Stimulated activated CD4-positive, alpha-beta T cell treated with anti-CD3 and anti-CD28 coated beads, Interleukin-1b, Interleukin-23, amount 100 ng/mL, for 24 hours (primary cell): ENCODE results near the gene MLH3.

Experiments
- DNase-seq, 4 experiments: peaks; one replicate each; pipeline ENCODE4 v3.0.0-alpha.2; 2020; ENCODE audit warnings: low read depth in 4 of 4, low spot score in 1 of 4

Gene MLH3

DNA sequence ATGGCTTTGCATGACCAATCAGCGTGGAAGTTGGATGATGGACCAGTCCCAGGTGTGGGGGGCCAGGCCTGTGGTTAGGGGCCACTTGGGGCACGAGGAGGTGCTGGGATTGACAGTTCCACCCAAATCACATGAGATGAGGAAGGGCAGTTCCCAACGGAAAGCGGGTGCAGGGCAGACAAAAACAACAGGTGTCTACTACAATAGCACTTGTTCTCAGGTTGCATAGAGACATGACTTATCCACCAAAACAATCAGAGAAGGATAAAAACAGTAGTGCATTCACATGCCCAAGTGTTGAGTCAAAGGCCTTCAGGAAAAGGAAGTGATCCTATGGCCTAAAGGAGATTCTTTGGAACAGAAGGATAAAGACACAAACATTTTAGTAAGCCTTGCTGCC lies 63.1 kb downstream of the MLH3 start:
- DNase-seq = no peak

DNA sequence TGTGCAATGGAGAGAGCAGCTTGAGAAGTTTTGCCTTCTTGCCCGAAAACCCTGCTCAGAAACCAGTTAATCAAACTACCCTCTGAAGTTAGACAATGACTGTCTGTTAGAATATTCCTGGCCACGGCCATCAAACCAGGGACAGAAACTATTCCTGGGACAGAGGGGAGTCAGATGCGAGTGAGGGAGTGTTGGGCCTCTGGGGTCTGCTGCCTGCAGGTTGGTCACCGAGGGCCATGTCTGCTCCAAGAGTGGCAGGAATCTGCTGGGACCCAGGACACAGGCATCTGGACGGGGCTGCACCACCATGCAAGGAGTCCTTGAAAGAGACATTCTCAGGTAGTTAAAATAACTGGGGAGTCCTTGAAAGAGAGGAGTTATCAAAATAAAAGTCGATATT lies 65.5 kb downstream of the MLH3 start:
- DNase-seq = no peak

DNA sequence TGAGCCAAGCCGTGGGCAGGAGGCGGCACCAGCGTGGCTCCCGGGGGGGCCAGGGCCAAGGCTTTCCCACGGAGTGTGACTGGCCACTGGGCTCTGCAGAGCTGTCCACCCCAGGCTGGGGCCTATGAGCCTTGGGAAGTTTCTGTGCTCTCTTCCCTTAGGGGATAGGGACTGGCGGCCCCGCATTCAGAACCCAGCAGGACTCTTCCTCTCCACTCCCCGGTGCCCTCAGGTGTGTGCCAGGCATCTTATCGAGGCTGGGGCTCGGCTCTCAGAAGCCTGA lies 66.3 kb downstream of the MLH3 start:
- DNase-seq = no peak

DNA sequence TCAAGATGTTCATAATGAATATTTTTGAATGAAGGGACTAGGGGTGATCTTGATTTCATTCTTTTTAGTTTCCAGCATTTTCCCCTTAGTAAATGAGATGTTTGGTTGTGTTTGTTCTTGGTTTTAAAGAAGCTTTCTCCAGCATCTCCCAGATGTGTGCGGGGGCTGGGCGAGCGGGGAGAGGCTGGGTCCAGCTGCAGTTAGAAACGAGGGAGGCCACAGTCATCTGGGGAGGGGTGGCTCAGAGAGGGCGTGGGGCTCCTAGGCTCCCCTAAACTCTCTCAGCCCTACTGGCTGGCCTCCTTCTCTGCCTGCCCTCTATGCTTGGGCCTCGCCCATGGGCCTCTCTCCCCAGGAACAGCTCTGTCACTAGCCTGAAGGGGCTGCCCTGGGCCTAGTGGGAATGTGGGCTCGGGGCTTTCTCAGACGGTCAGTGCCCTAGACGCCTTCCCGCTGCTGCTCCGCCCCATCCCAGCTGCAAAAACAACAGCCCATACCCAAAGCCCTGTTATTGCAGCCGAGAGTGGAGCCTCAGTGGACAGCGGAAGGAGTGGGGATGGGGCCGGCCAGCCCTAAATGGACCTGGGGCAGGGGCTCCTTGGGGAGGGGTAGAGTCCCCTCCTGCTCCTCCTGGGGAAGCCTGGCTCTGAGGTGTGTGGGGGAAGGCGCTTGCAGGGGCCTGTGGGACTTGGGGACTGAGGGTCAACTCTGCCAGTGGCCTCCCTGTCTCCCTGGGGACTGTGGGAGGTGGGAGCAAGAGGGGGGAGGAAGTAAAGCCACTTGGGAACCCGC lies 66.8 kb downstream of the MLH3 start:
- no peak for DNase-seq

DNA sequence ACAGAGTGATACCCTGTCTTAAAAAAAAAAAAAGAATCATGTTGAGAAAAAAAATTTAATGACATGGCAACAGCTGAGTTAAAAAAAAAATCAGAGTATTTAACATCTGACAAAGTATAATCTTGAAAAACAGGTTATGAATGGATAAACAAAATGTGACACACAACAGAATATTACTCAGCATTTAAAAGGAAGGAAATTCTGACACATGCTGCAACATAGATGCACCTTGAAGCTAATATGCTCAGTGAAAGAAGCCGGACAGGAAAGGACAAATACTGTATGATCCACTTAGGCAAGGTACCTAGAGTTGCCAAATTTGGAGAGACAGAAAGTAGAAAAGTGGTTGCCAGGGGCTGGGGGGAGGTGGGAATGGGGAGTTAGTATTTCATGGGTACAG lies 67.9 kb downstream of the MLH3 start:
- no peak for DNase-seq

DNA sequence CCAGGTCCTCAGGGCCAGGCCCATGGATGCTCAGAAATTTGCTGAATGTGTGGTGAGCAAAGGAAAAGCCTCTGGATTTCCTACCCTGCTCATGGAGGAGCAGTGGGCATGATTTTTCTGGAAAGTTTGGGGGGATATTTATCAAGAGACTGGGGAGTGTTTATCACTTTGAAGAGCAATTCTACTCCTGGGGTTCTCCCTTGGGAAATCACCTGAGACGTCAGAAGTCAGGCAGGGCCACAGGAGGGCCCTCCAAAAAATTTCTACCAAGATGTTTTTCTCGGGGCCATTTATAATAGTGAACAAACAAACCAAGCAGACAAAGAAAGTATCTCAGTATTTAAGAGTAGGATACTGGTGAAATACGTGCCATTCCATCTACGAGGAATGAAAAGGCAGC lies 68.6 kb downstream of the MLH3 start:
- no peak for DNase-seq

DNA sequence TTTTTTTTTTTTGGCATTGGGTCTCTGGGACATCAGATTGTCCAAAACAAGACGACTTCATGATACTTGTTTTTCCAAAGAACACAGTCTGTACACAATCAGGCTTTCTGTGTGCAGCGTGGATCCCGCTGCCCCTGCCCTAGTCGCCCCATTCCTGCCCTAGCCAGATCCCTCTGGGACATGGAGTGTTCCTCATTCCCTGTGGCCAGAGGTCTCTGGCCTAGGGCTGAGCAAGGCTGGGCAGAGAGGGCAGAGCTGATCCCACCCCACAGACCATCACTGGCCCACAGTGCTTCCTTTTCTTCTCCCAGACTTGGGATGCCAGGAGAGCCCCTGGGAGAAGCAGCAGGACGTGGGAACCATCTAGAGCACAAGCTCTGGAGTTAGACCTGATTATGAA lies 69.4 kb downstream of the MLH3 start:
- no peak for DNase-seq

DNA sequence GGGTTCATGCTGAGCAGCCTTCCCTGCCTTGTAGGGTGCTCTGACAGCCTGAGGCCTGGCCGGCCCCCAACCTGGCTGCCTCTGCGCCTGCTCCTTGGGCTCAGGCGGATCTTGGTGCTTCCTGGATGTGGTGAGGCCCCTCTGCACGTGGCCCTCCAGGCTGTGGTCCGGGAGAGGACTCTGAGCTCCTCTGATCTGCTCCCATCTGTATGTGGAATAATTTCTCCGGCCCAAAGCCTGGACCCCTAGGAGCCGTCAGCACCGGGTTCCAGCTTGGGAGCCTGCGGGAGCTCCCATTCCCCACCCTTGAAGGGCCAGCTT lies 69.8 kb downstream of the MLH3 start:
- no peak for DNase-seq

DNA sequence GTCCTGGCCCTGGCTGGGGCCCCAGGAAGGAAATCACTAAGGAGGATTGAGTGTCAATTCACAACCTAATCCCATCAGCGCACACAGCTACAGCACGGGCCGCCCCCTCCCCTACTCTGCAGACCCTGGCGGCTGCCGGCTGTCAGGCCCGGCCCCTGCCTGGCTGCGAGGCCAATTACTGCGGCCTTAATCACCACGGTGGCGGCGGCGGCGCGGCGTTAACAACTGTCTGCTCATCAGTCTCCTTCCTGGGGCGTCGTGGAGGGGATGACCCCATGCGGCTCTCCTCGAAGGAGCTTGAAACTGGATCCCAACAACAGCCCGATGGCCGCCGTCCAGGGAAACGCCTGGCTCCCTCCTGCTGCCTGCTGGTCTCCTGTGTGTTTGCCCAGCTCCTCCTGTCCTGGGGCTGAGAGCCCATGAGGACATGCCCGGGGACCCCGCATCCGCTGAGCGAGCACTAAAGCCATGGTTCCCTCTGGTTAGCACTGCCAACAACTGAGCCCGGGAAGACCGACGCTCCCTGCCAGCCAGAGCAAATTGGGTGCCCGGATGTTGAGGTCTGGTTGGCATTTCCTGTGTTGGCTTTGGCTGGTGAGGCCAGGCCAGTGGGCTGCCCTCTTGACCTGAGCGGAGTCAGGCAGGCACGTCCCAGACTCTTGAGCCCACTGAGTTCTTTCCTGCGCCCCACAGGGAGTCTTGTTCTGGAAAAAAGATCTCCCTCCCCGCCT lies 70.4 kb downstream of the MLH3 start:
- no peak for DNase-seq

DNA sequence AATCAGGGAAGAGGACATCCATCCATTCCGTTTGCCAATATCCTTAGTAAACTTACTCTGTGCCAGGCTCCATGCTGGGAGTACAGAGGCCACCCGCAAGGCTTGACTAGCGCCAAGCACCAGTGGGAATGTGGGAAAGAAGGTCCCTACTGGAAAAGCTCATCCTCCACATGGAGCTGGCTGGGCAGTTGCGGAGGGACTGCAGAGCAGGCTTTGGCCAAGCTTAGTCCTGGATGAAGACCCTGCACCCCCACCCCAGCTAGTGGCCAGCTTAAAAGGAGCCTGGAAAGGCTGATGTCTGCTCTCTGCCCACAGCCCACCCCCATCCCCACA lies 70.9 kb downstream of the MLH3 start:
- no peak for DNase-seq

DNA sequence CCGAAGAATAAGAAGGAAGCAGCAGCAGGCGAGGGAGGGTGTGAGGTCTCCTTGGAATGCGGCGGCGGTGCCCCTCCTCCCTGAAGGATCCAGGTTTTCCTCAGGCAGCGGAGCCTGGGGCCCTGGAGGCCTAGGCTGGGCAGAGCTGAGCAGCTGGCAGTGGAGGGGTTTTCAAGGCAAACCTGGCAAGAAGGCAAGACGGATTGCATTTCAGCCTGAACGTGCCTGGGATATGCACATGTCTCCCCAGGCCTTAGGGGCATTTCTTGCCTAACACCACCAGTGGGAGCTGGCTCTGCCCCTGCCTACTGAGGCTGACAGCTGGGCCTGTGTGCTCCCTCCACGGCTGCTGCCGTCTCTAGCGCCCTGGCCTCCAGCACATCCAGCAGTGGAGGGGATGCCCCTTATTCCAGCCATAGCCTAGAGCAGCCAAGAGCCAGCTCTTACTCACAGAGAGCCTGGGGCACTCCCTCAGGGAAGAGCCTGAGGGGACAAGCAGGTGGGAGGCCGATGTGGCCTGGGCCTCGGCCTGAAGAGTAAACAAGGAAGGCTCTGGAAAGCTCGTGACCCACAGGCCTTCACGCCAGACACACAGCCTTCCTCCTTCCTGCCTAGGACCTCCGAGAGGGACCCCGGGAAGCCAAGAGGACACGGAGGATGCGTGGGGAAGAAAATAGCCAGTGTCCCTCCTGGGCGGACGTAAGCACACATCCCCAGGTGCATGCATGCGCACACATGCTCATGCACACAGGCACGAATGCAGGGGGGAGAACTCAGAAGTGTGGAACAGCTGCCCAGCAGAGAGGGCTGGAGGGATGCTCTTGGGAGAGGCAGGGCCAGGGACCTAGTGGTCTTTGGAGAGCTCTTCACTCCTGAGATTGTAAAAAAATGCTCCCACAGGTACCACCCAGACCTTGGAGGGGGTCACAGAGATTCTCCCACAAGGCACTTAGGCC lies 71.5 kb downstream of the MLH3 start:
- no peak for DNase-seq

DNA sequence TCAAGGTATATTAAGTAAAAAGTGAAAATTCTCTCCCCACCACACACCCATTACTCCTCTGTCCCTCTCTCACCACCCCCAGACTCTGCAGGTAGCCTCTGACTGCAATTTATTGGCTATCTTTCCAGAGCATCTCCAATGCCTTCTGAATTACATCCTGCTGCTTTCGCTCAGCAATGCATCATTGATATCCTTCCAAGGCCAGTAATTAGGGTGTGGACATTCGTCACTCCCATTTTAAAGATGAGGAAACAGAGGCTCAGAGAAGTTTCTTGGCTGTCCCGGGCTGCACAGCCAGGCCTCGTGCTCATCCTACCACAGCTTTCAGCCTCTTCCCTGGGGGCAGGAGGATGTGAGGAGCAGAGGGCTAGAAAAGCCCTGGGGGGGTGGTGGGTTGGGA lies 72.2 kb downstream of the MLH3 start:
- DNase-seq = no peak

DNA sequence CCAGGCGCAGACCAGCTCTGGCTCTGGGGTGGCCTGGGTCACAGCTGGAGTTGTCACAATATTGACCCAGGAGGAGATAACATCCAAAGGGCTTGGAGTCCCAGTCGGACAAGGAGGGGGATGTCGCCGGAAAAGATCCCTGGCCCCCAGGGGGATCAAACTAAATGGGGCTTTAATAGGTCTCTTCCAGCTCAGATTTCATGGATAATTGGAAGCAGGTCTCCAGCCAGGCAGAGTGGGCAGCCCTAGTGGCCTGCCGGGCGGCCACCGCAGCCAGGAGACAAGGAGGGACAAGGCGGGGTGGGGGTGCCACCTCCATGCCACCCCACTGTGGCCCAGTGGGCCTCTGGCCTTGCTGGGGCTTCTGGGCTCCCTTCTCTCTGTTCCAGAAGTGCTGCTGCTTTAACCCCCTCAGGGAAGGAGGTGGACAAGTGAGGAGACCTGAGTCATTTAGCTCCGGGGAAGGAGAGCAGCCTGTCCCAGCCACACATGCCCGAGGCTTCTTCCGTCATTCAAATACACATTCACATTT lies 72.8 kb downstream of the MLH3 start:
- no peak for DNase-seq

DNA sequence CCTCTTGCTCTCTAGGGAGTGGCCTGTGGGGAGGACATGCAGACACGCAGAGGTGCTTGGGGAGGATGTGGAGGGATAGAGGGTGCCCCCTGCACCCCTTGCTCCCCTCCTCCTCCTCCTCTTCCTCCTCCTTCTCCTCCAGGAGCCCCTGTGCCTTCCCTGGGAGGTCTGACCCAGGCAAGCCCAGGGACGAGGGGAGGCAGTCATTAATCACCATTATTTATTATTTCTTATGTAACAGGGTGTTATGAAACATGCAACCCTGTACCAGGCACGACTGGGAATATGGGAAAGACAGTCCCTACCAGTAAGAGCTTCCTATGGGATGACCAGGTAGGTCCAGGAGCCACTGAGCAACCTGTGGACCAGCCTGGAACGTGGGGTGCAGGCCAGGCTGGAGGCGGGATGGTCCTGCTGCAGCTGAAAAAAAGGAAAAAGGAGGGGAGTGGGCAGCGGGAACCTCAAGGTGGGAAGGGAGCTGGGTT lies 73.3 kb downstream of the MLH3 start:
- no peak for DNase-seq

DNA sequence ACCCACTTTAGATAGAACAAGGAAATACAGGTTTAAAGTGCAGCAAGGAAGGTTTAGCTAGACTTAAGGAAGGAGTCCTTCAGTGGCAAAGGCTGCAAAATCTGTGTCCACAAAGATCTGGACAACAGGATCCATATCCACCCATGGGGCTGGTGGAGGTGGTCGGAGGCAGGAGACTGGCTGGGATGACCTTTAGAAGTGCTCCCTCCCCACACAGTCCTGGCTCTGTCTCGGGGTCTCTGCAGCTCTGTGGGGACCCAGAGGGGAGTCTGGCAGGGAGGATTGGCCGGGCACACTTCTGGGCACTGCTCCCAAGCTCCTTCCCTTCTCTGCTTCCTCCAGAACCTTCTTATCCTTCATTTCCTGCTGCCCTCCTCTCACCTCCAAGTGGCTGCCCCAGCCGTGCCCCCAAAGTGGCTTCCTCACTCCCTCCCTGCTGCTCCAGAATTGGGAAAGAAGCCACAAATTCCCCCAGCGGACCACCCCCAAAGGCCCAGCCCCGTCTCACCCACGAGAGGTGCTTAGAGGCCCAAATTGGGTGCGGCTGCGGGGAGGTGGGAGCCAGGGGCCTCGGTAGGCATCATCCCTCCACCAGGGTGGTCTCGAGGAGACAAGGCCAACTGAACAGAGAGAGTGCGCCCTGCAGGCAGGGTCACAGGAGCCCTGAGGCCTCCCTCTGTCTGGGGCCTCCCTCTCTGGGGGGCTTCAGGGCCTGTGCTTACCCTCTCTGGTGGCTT lies 73.9 kb downstream of the MLH3 start:
- no peak for DNase-seq

DNA sequence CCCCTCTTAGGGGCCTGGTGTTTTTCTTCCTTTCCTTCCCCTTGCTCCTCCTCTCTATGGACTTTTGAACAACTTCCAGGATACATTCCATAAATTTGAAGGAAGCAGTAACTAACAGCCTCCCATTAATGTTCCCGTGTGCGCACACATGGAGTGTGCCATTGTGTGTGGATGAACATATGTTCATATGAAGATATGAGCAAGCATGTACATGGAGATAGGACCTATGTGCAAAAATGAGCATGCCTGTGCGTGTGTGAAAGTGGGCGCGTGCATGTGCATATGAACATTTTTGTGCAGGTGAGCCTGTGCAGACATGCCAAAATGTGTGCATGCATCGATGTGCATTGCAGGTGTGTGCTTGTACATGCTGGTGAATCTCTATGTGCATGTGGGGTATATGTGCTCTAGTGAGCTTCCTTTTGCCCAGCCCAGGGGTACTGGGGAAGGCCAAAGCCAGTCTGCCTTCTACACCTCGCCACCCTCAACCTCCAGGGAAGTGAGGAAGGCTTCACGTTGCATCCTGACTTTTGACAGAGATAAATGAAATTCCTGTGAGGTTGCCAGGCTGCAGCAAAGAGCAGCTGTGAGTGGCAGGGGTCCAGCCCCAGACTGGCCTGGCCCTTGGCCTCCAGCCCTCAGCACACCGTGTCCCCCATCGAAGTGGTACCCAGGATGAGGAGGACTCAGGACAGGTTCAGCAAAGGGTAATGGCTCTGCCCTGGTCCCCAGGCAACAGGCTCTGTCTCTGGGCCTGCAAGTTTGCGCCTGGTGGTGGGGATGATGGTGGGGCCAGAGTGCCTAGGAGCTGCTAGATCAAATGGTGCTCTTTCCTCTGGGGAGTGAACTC lies 74.8 kb downstream of the MLH3 start:
- DNase-seq = no peak

DNA sequence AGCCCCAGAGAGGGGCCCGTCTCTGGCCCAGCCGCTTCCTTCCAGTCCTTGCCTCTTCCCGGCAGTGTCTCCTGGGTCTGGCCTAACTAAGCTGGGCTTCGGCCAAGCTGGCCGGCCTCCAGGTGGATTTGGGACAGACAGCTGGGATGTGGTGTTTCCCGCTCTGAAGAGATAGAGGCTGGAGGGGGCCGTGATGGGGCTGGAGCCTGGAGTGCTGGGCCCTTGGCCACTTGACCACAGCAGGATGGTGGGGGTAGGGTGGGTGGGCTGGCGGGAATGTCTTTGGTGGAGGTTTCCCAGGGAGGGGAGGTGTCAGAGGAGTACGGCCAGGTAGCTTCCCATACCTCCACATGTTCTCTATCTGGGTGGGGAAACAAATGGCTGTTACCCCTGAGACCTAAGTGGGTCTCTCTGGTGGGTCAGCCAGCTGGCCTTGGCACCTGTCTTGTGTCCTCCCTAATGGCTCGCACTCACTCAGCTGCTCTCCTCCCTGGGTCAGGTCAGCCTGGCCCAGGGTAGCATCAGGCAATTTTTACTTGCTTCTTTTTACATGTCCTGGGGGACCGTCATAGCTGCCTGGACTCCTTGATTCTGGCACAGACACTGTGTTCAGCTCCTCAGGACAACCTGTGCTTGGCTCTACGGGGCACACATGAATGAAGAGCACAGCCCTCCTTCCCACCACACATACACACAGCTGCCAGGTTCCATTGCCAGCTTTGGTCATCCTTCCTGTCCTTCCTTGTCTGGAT lies 76.0 kb downstream of the MLH3 start:
- DNase-seq = no peak

DNA sequence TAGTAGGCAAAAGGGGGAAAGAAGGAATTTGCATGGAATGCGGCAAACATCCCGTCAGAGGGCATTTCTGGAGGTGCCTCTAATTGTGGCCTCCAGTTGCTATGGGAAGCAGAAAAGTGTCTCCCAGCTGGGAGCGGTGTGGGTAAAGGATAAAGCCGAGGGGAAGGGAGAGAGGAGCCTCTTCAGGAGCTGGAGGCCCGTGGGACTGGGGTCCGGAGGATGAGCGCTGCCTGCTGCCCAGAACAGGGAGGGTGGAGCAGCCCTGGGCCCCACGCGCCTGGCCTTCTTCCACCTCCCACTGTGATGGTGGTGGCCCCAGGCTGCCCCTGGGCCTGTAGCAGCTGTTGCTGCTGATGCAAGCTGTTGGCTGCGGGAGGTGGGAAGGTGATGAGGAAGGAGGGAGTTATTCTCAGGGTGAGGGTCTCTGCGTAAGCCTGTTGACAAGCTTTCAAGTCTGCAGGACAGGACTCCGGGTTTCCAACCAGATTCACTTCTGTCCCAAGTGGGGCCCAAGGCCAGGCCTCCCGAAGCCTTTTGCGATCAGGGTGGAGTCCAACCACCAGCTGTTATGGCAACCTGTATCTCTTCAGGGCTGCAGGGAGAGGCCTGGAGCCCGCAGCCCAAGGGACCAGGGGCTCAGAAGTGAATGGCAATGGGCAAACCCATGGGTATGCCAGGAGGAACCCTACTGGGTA lies 76.8 kb downstream of the MLH3 start:
- no peak for DNase-seq

DNA sequence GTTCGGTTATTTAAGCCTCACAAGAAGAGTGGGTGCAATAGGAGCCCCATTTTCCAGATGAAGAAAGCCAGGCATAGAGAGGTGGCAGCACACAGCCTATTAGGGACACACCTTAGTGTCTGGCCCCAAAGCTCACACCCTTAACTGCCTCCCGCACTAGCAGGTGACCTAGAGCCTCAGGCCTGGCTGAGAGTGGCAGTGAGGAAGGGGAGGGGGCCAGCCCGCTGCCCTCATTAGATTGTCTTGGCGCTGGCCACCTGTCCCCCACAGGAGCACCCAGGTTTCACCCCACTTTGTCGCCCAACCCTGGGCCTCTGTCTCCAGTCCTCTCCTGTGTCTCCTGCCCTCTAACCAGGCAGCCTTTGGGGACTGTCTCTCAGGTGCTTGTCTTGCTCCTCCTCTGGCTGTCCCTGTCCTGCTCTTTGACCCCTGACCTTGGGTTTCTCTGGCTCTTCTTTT lies 77.3 kb downstream of the MLH3 start:
- no peak for DNase-seq
